Large intestine (tissue), 3 donors: Measurements from ENCODE around the gene CEP83. TPM values are rescaled to one million over a fixed set of nuclear protein-coding genes. Genes with fewer than 3 reads are reported as not detected.

Experiments
- DNase-seq, 2 donors: peaks; one replicate each; pipeline versions ENCODE4 v3.0.0 to v3.0.0-alpha.2; 2013
- H3K27ac ChIP-seq: one replicate; pipeline ENCODE4 v1.5.1; 2013; ENCODE audit warnings: low read length
- H3K27me3 ChIP-seq: 2 replicates; pipeline ENCODE4 v1.6.1; 2013; ENCODE audit warnings: low read length; ENCODE audit not compliant: control insufficient read depth, insufficient read depth
- H3K36me3 ChIP-seq: 2 replicates; pipeline ENCODE4 v1.6.1; 2013; ENCODE audit warnings: low read length; ENCODE audit not compliant: control insufficient read depth, insufficient read depth
- H3K4me1 ChIP-seq: one replicate; pipeline ENCODE4 v1.6.1; 2013; ENCODE audit warnings: low read length; ENCODE audit not compliant: control insufficient read depth, insufficient read depth
- H3K4me3 ChIP-seq: one replicate; pipeline ENCODE4 v1.5.1; 2013; ENCODE audit warnings: low read length
- H3K9me3 ChIP-seq: one replicate; pipeline ENCODE4 v1.6.1; 2013; ENCODE audit warnings: mild to moderate bottlenecking, low read depth, low read length, moderate library complexity; ENCODE audit not compliant: control insufficient read depth
- WGBS: methylation state at CpG from one replicate; pipeline ENCODE4 v1.1.5; 2013; ENCODE audit warnings: low lambda C conversion rate; ENCODE audit not compliant: insufficient coverage; 5-methylcytosine and 5-hydroxymethylcytosine counted together
- polyA plus RNA-seq: library from polyadenylated mRNA; unstranded; fragments of 120-200 nt; gene quantifications from one replicate; pipeline ENCODE4 v1.2.1, GENCODE V29; 2013

The CEP83 gene
- polyA plus RNA-seq, 1 donor: 20.3 TPM

- Histone ChIP-seq H3K4me3 (no peak overlapping the region), H3K9me3 (no peaks in the 10 kb centered on the region), H3K36me3 (peaks cover 21% of the 10 kb centered on the region), H3K27ac (no peak overlapping the region), H3K4me1 (no peaks in the 10 kb centered on the region), H3K27me3 (no peaks in the 10 kb centered on the region)
- peak in 1 of 2 donors; percentile 34 for DNase-seq
- 80% methylated on average over 1 of the region's 20 CpGs for WGBS
Measured at GRCh38 chr12:94263905-94264561, 195.6 kb downstream of the CEP83 start.

- DNase-seq: no peak
- no peak overlapping the region for H3K4me3 ChIP-seq
- no CpG with 5 or more reads among the region's 14 CpGs for WGBS
Measured at GRCh38 chr12:94263011-94263811, 196.5 kb downstream of the CEP83 start.

GRCh38 chr12:94262228-94263010 lies 197.2 kb downstream of the CEP83 start:
- peaks cover 21% of the 10 kb centered on the region for H3K36me3 ChIP-seq
- no peaks in the 10 kb centered on the region for H3K27me3 ChIP-seq
- peak overlapping the region; percentile 14 for H3K27ac ChIP-seq
- H3K4me1 ChIP-seq: no peaks in the 10 kb centered on the region
- H3K4me3 ChIP-seq: peak overlapping the region; percentile 25
- H3K9me3 ChIP-seq: no peaks in the 10 kb centered on the region
- DNase-seq: peak; percentile 67 to 72
- no CpG with 5 or more reads among the region's 17 CpGs for WGBS

More at GRCh38 chr12:94263011-94263811, 196.5 kb downstream of the CEP83 start:
- Histone ChIP-seq H3K9me3 (no peaks in the 10 kb centered on the region), H3K4me1 (no peaks in the 10 kb centered on the region), H3K36me3 (peaks cover 21% of the 10 kb centered on the region), H3K27ac (no peak overlapping the region), H3K27me3 (no peaks in the 10 kb centered on the region)

GRCh38 chr12:94261786-94262185 lies 197.9 kb downstream of the CEP83 start:
- no peak for DNase-seq
- Histone ChIP-seq H3K27ac (peak overlapping the region; percentile 14), H3K4me1 (no peaks in the 10 kb centered on the region), H3K9me3 (no peaks in the 10 kb centered on the region), H3K27me3 (no peaks in the 10 kb centered on the region), H3K4me3 (no peak overlapping the region), H3K36me3 (peaks cover 21% of the 10 kb centered on the region)
- no CpG with 5 or more reads among the region's 3 CpGs for WGBS

GRCh38 chr12:94261119-94261518 lies 198.5 kb downstream of the CEP83 start:
- H3K4me1 ChIP-seq: no peaks in the 10 kb centered on the region
- no peaks in the 10 kb centered on the region for H3K27me3 ChIP-seq
- H3K9me3 ChIP-seq: no peaks in the 10 kb centered on the region
- no peak for DNase-seq
- no peak overlapping the region for H3K4me3 ChIP-seq
- no CpG with 5 or more reads among the region's 2 CpGs for WGBS
- H3K27ac ChIP-seq: no peak overlapping the region
- peaks cover 21% of the 10 kb centered on the region for H3K36me3 ChIP-seq

GRCh38 chr12:94260717-94261116 lies 198.9 kb downstream of the CEP83 start:
- Histone ChIP-seq H3K27me3 (no peaks in the 10 kb centered on the region), H3K36me3 (peaks cover 21% of the 10 kb centered on the region), H3K9me3 (no peaks in the 10 kb centered on the region), H3K4me1 (no peaks in the 10 kb centered on the region), H3K27ac (no peak overlapping the region), H3K4me3 (no peak overlapping the region)
- WGBS: no CpG with 5 or more reads among the region's 13 CpGs
- DNase-seq: no peak

GRCh38 chr12:94260017-94260416 lies 199.7 kb downstream of the CEP83 start:
- Histone ChIP-seq H3K9me3 (no peaks in the 10 kb centered on the region), H3K4me3 (no peak overlapping the region), H3K27me3 (no peaks in the 10 kb centered on the region), H3K4me1 (no peaks in the 10 kb centered on the region), H3K36me3 (peaks cover 22% of the 10 kb centered on the region), H3K27ac (no peak overlapping the region)
- DNase-seq: no peak
- 100% methylated on average over 1 of the region's 3 CpGs for WGBS

GRCh38 chr12:94258593-94258992 lies 201.1 kb downstream of the CEP83 start:
- H3K36me3 ChIP-seq: peaks cover 20% of the 10 kb centered on the region
- WGBS: 90% methylated on average over 2 of the region's 2 CpGs
- no peaks in the 10 kb centered on the region for H3K9me3 ChIP-seq
- no peaks in the 10 kb centered on the region for H3K27me3 ChIP-seq
- no peak overlapping the region for H3K27ac ChIP-seq
- no peak overlapping the region for H3K4me3 ChIP-seq
- no peak for DNase-seq
- H3K4me1 ChIP-seq: no peaks in the 10 kb centered on the region
